GM12878 (cell line): ENCODE results near the gene UQCR10. TPM values are rescaled to one million over a fixed set of nuclear protein-coding genes. Genes with fewer than 3 reads are reported as not detected.

Source experiments
- JUNB ChIP-seq: IDR thresholded peaks from 2 replicates; pipeline ENCODE4 v1.6.1; 2016; ENCODE audit warnings: antibody characterized with exemption, mild to moderate bottlenecking
- PAX8 ChIP-seq: fragments of 450-650 bp; IDR thresholded peaks from 2 replicates; pipeline ENCODE4 v1.6.1; 2017; ENCODE audit warnings: mild to moderate bottlenecking, moderate library complexity
- POU2F2 ChIP-seq: IDR thresholded peaks from 3 replicates; pipeline ENCODE4 v1.6.1; 2011; ENCODE audit warnings: low read depth, mild to moderate bottlenecking, low read length, borderline replicate concordance
- RB1 ChIP-seq: fragments of 450-650 bp; formaldehyde crosslinking; IDR thresholded peaks from 2 replicates; pipeline ENCODE4 v1.6.1; 2017; ENCODE audit warnings: mild to moderate bottlenecking, borderline replicate concordance
- RELA ChIP-seq: fragments of 450-650 bp; IDR thresholded peaks from 2 replicates; pipeline ENCODE4 v1.8.0; 2014; ENCODE audit warnings: borderline replicate concordance; ENCODE audit not compliant: partially characterized antibody
- RUNX3 ChIP-seq: IDR thresholded peaks from 2 replicates; pipeline ENCODE4 v1.6.1; 2012; ENCODE audit warnings: low read length, inconsistent platforms
- TAF1 ChIP-seq: IDR thresholded peaks from 2 replicates; pipeline ENCODE4 v1.6.1; 2011; ENCODE audit warnings: mild to moderate bottlenecking, low read depth, low read length, borderline replicate concordance
- ZNF217 ChIP-seq: fragments of 450-650 bp; IDR thresholded peaks from 2 replicates; pipeline ENCODE4 v1.6.1; 2017; ENCODE audit warnings: antibody characterized with exemption, mild to moderate bottlenecking
- polyA plus RNA-seq, 11 experiments: library from polyadenylated mRNA; depleted of rRNA in 4 of 11; unstranded in 6 of 11; stranded (reverse) in 5 of 11; fragments of >200 nt; fragmentation: Nextera tagmentation in 4 of 11; fragmentation: Illumina TruSeq in 1 of 11; extraction: Ambion mirVana in 4 of 11; extraction: Trizol in 1 of 11; gene quantifications; 1 replicate in 1 of 11; 2 replicates in 10 of 11; pipeline versions ENCODE4 v1.2.1 to v1.2.3, GENCODE V29; 2011 to 2016; ENCODE audit warnings: inconsistent platforms in 2 of 11, missing spikeins in 2 of 11, low read depth in 1 of 11
- total RNA-seq, 4 experiments: library from RNA; depleted of rRNA in 3 of 4; stranded (reverse); fragments of >200 nt in 3 of 4; fragmentation: Illumina TruSeq in 1 of 4; extraction: Trizol in 1 of 4; gene quantifications; 2 replicates each; pipeline versions ENCODE4 v1.2.1 to v1.2.3, GENCODE V29; 2013 to 2021
- TF ChIP-seq, protein P1 (sequence below): IDR thresholded peaks from 2 replicates; pipeline ENCODE4 v1.6.1; 2012; ENCODE audit warnings: low read length, inconsistent platforms
- TF ChIP-seq, protein P2 (sequence below): fragments of 450-650 bp; IDR thresholded peaks from 2 replicates; pipeline ENCODE4 v1.6.1; 2017; ENCODE audit warnings: mild to moderate bottlenecking

UQCR10 gene
- total and polyA plus RNA-seq, 10 of the 15 experiments (the other 5 are each of a cell fraction or from before 2014, with no cell fraction given): 144 to 1,021 (median 214) TPM

DNA sequence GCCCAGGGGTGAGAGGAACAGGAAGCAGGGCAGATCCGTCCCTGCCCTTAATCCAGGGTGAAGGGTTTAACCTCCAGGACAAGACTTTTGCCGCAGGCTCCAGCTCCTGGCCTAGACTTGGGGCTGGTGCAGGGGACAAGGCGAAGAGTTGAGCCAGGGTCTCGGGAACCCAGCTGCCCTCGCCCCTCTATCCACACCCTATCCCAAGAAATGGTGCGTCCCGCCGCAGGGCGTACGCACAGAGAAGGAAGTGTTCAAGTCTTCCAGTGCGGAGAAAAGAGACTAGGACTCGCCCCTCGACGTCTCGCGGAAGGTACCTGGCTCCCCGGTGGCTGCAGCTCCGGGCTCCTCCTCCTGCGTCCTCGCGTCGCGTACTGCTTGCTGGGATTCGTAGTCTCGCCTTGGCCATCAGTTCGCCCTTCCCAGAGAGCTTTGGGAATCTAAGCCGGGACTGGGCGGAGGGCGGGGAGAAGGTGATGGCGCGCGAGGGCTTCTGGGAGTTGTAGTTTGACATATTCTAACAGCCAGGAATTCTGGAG, 468 bp upstream of the UQCR10 start, which contains the start of gene ZMAT5 (continued):
- TF ChIP-seq TAF1: peak; percentile 65; the same call in 1 of the 2 replicates
- no peak; the same call in 1 of the 2 replicates for TF ChIP-seq RUNX3
- TF ChIP-seq, protein P1, sequence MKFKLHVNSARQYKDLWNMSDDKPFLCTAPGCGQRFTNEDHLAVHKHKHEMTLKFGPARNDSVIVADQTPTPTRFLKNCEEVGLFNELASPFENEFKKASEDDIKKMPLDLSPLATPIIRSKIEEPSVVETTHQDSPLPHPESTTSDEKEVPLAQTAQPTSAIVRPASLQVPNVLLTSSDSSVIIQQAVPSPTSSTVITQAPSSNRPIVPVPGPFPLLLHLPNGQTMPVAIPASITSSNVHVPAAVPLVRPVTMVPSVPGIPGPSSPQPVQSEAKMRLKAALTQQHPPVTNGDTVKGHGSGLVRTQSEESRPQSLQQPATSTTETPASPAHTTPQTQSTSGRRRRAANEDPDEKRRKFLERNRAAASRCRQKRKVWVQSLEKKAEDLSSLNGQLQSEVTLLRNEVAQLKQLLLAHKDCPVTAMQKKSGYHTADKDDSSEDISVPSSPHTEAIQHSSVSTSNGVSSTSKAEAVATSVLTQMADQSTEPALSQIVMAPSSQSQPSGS: no peak
- TF ChIP-seq RB1: no peak
- TF ChIP-seq JUNB: no peak
- TF ChIP-seq, protein P2, sequence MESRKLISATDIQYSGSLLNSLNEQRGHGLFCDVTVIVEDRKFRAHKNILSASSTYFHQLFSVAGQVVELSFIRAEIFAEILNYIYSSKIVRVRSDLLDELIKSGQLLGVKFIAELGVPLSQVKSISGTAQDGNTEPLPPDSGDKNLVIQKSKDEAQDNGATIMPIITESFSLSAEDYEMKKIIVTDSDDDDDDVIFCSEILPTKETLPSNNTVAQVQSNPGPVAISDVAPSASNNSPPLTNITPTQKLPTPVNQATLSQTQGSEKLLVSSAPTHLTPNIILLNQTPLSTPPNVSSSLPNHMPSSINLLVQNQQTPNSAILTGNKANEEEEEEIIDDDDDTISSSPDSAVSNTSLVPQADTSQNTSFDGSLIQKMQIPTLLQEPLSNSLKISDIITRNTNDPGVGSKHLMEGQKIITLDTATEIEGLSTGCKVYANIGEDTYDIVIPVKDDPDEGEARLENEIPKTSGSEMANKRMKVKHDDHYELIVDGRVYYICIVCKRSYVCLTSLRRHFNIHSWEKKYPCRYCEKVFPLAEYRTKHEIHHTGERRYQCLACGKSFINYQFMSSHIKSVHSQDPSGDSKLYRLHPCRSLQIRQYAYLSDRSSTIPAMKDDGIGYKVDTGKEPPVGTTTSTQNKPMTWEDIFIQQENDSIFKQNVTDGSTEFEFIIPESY: no peak
- TF ChIP-seq ZNF217: no peak
- TF ChIP-seq PAX8: no peak
- peak; percentile 29 for TF ChIP-seq RELA
- peak; percentile 50; the same call in 1 of the 3 replicates for TF ChIP-seq POU2F2
